SK-N-SH (cell line): ENCODE data around the gene CITED1. TPM values are rescaled to one million over a fixed set of nuclear protein-coding genes. Genes with fewer than 3 reads are reported as not detected.
A peak's percentile ranks its signal among the peaks of the same experiment; 100 is the strongest.

Source experiments
- CTCF ChIA-PET: fragments of 300-600, 350-600 bp; formaldehyde crosslinking; extraction: SDS; loops from one replicate; lab custom pipeline; 2021; lab: Yijun Ruan, JAX
- POLR2A ChIA-PET: fragments of 350-600 bp; sonication (Branson Sonifier 250); formaldehyde crosslinking; extraction: SDS; loops from one replicate; lab custom pipeline; 2020; ENCODE audit warnings: antibody characterized with exemption, inconsistent platforms; lab: Yijun Ruan, JAX
- DNase-seq: peaks from one replicate; pipeline ENCODE4 v3.0.0; 2012
- H2AFZ ChIP-seq: fragments of 200-600 bp; sonication (generic); 2 replicates; pipeline ENCODE4 v1.8.1; 2016; ENCODE audit warnings: antibody characterized with exemption, mild to moderate bottlenecking, low read depth
- H3F3A ChIP-seq: fragments of 200-600 bp; sonication (generic); replicated peaks from 2 replicates; pipeline ENCODE3; 2016; ENCODE audit warnings: antibody characterized with exemption, mild to moderate bottlenecking; ENCODE audit not compliant: insufficient read depth
- H3K27ac ChIP-seq, 2 experiments: fragments of 200-500 bp in 1 of 2; fragments of 200-600 bp in 1 of 2; sonication (Bioruptor generic) in 1 of 2; sonication (generic), shearing (Covaris generic) in 1 of 2; 2 replicates each; pipeline versions ENCODE4 v1.5.1 to v1.6.1; 2014 to 2016; ENCODE audit warnings: low read depth in 2 of 2, inconsistent platforms in 1 of 2, low read length in 1 of 2, mild to moderate bottlenecking in 1 of 2, mixed read lengths in 1 of 2
- H3K27me3 ChIP-seq: fragments of 200-600 bp; sonication (generic), shearing (Covaris generic); 2 replicates; pipeline ENCODE4 v1.6.1; 2016; ENCODE audit warnings: mixed run types; ENCODE audit not compliant: insufficient read depth
- H3K36me3 ChIP-seq, 2 experiments: fragments of 200-500 bp in 1 of 2; fragments of 200-600 bp in 1 of 2; sonication (Bioruptor generic) in 1 of 2; sonication (generic) in 1 of 2; replicated peaks in 1 of 2; 2 replicates each; pipeline versions ENCODE3 to v1.5.1; 2014 to 2016; ENCODE audit warnings: low read length in 1 of 2, mild to moderate bottlenecking in 1 of 2; ENCODE audit not compliant: insufficient read depth in 2 of 2, control insufficient read depth in 1 of 2
- H3K4me1 ChIP-seq, 2 experiments: fragments of 200-500 bp in 1 of 2; fragments of 200-600 bp in 1 of 2; sonication (Bioruptor generic) in 1 of 2; sonication (generic), shearing (Covaris generic) in 1 of 2; 2 replicates each; pipeline versions ENCODE4 v1.5.1 to v1.6.1; 2014 to 2016; ENCODE audit warnings: low read depth in 1 of 2, low read length in 1 of 2, mixed run types in 1 of 2; ENCODE audit not compliant: insufficient read depth in 2 of 2, control insufficient read depth in 1 of 2
- H3K4me2 ChIP-seq: fragments of 200-600 bp; sonication (generic), shearing (Covaris generic); 2 replicates; pipeline ENCODE4 v1.6.1; 2017; ENCODE audit warnings: mixed run types
- H3K4me3 ChIP-seq, 2 experiments: fragments of 200-500 bp in 1 of 2; fragments of 200-600 bp in 1 of 2; sonication (Bioruptor generic) in 1 of 2; sonication (generic), shearing (Covaris generic) in 1 of 2; 2 replicates each; pipeline versions ENCODE4 v1.5.1 to v1.8.1; 2014 to 2016; ENCODE audit warnings: low read depth in 2 of 2, inconsistent platforms in 1 of 2, low read length in 1 of 2, mild to moderate bottlenecking in 1 of 2, mixed read lengths in 1 of 2, moderate library complexity in 1 of 2
- H3K79me2 ChIP-seq: fragments of 200-600 bp; sonication (generic); 2 replicates; pipeline ENCODE4 v1.8.1; 2017; ENCODE audit warnings: mild to moderate bottlenecking; ENCODE audit not compliant: insufficient read depth
- H3K9ac ChIP-seq: fragments of 200-600 bp; sonication (generic); 2 replicates; pipeline ENCODE4 v1.6.1; 2017; ENCODE audit warnings: mixed run types
- H3K9me2 ChIP-seq: fragments of 200-600 bp; sonication (generic); 2 replicates; pipeline ENCODE4 v1.6.1; 2017; ENCODE audit warnings: mixed run types
- H3K9me3 ChIP-seq: fragments of 200-600 bp; sonication (generic); 2 replicates; pipeline ENCODE4 v1.6.1; 2017; ENCODE audit warnings: mixed run types, mild to moderate bottlenecking, moderate library complexity
- H4K20me1 ChIP-seq: fragments of 200-600 bp; sonication (generic); 2 replicates; pipeline ENCODE4 v1.6.1; 2017; ENCODE audit warnings: mild to moderate bottlenecking, mixed run types; ENCODE audit not compliant: insufficient read depth
- EP300 ChIP-seq, 2 experiments: IDR thresholded peaks; 2 replicates each; pipeline versions ENCODE4 v1.4.0 to v1.6.1; 2012; ENCODE audit warnings: borderline replicate concordance in 1 of 2, low read depth in 1 of 2, low read length in 1 of 2
- FOSL2 ChIP-seq: IDR thresholded peaks from 2 replicates; pipeline ENCODE4 v1.4.0; 2012; ENCODE audit warnings: low read depth, mild to moderate bottlenecking, moderate library complexity, borderline replicate concordance
- MAX ChIP-seq: IDR thresholded peaks from 2 replicates; pipeline ENCODE4 v1.4.0; 2012; ENCODE audit warnings: low read depth
- PBX3 ChIP-seq: IDR thresholded peaks from 2 replicates; pipeline ENCODE4; 2012
- RCOR1 ChIP-seq: fragments of 150-350 bp; IDR thresholded peaks from 2 replicates; pipeline ENCODE4 v1.6.1; 2017; ENCODE audit warnings: antibody characterized with exemption, low read length
- REST ChIP-seq: IDR thresholded peaks from 2 replicates; pipeline ENCODE4 v1.6.1; 2012; ENCODE audit warnings: mild to moderate bottlenecking, low read depth, low read length, moderate library complexity
- RXRA ChIP-seq: IDR thresholded peaks from 2 replicates; pipeline ENCODE4 v1.4.0; 2012; ENCODE audit warnings: low read depth, mild to moderate bottlenecking, borderline replicate concordance
- SIN3A ChIP-seq: IDR thresholded peaks from 2 replicates; pipeline ENCODE4 v1.6.1; 2012; ENCODE audit warnings: low read depth, mild to moderate bottlenecking, low read length, moderate library complexity, borderline replicate concordance
- TCF12 ChIP-seq: IDR thresholded peaks from 2 replicates; pipeline ENCODE4 v1.4.0; 2012
- WGBS: methylation state at CpG from one replicate; pipeline ENCODE4 v1.1.6; 2017; ENCODE audit warnings: low lambda C conversion rate; 5-methylcytosine and 5-hydroxymethylcytosine counted together
- polyA plus RNA-seq, 3 experiments: library from polyadenylated mRNA; depleted of rRNA; stranded (reverse); fragments of >200 nt; gene quantifications; 2 replicates each; pipeline ENCODE4 v1.2.3, GENCODE V29; 2012

Gene CITED1
- polyA plus RNA-seq, 1 of the 3 experiments (the other 2 are of a cell fraction) = 0.44 TPM

- TF ChIP-seq RXRA = no peak
- TF ChIP-seq SIN3A = no peak
- TF ChIP-seq TCF12 = no peak
Observed at GRCh38 chrX:72273718-72274117, 32.0 kb downstream of the CITED1 start (continued).

GRCh38 chrX:72272868-72273267 is 32.8 kb downstream of the CITED1 start:
- Histone ChIP-seq H3K9me3 (no peaks in the 10 kb centered on the region), H3K4me3 (no peak overlapping the region), H3K27me3 (no peaks in the 10 kb centered on the region), H3K4me2 (peak overlapping the region; percentile 98; the same call in 1 of the 2 replicates), H2AFZ (no peak overlapping the region), H3K36me3 (peaks cover 65 to 72% of the 10 kb centered on the region in 2 experiments), H3K79me2 (peaks cover 53% of the 10 kb centered on the region), H3K9me2 (no peaks in the 10 kb centered on the region), H3F3A (peaks cover 84% of the 10 kb centered on the region), H3K9ac (no peak overlapping the region), H3K27ac (peak overlapping the region in 1 of 2 experiments; percentile 75; a peak in 2 of 4 replicates), H3K4me1 (peaks cover 30 to 56% of the 10 kb centered on the region in 2 experiments), H4K20me1 (peaks cover 76% of the 10 kb centered on the region)
- ChIA-PET POLR2A (no interaction called here), CTCF (no interaction called here)
- no peak for TF ChIP-seq PBX3
- TF ChIP-seq FOSL2 = peak; percentile 38; the same call in 1 of the 2 replicates
- WGBS = 36% methylated on average over 3 of the region's 3 CpGs
- DNase-seq = no peak

- Histone ChIP-seq H3K79me2 (peaks cover 50% of the 10 kb centered on the region), H3K27ac (peak overlapping the region in 1 of 2 experiments; percentile 75; a peak in 1 of 4 replicates), H3K36me3 (peaks cover 68 to 77% of the 10 kb centered on the region in 2 experiments)
Observed at GRCh38 chrX:72271812-72272211, 33.9 kb downstream of the CITED1 start.

More at GRCh38 chrX:72271812-72272211, 33.9 kb downstream of the CITED1 start:
- DNase-seq = no peak
- H3K9me3 ChIP-seq = no peaks in the 10 kb centered on the region
- TF ChIP-seq RCOR1 (no peak), MAX (no peak), REST (no peak), EP300 (IDR thresholded peaks at IDR 0.05; ENCODE audit: borderline replicate concordance in 1 of 2, low read depth in 1 of 2, low read length in 1 of 2) (no peak)
- TF ChIP-seq, all 33 proteins: peak for 0
- Histone ChIP-seq H2AFZ (no peak overlapping the region), H4K20me1 (peaks cover 76% of the 10 kb centered on the region), H3K9me2 (no peaks in the 10 kb centered on the region), H3K4me1 (peaks cover 30 to 56% of the 10 kb centered on the region in 2 experiments), H3K9ac (no peak overlapping the region), H3K4me3 (no peak overlapping the region), H3K4me2 (0 out of 2 replicates have a peak overlapping the region, but pooled peaks have one; percentile 35), H3K27me3 (no peaks in the 10 kb centered on the region), H3F3A (peaks cover 84% of the 10 kb centered on the region)
- WGBS = 79% methylated on average over 3 of the region's 3 CpGs
- ChIA-PET CTCF (interaction anchor here (1.0 kb wide), 1 partner anchor 384 kb away, joined by 3 read pairs; no protein-coding TSS in a partner anchor), POLR2A (no interaction called here)
